GM12878 (cell line): Measurements from ENCODE around the gene TAF10. TPM values are rescaled to one million over a fixed set of nuclear protein-coding genes. Genes with fewer than 3 reads are reported as not detected.
A peak's percentile ranks its signal among the peaks of the same experiment; 100 is the strongest.

Experiments
- ATAC-seq: fragments of 200-7000 bp; cut with Tn5 transposase; 3 replicates; pipeline ENCODE4 v1.9.1; 2020; ENCODE audit warnings: mild to moderate bottlenecking, moderate library complexity
- BruUV-seq: library from RNA; stranded (reverse); fragments of 400-500 nt; replicated peaks from 2 replicates; lab custom pipeline; 2021; lab: Mats Ljungman, UMichigan
- CTCF ChIA-PET: fragments of 300-600 bp; sonication (Branson Sonifier 250); formaldehyde crosslinking; extraction: SDS; loops from one replicate; lab custom pipeline; 2021; ENCODE audit warnings: inconsistent platforms; lab: Yijun Ruan, JAX
- POLR2A ChIA-PET: fragments of 350-600 bp; formaldehyde crosslinking; extraction: SDS; loops from one replicate; lab custom pipeline; 2021; ENCODE audit warnings: inconsistent platforms; lab: Charles Lee
- RAD21 ChIA-PET: fragments of 300-600 bp; sonication (Branson Sonifier 250); formaldehyde crosslinking; loops from one replicate; lab custom pipeline; 2023; ENCODE audit warnings: antibody characterized with exemption; ENCODE audit not compliant: unreplicated experiment; lab: Charles Lee
- SMC1A ChIA-PET: fragments of 300-600 bp; sonication (Branson Sonifier 250); formaldehyde crosslinking; loops from one replicate; lab custom pipeline; 2023; ENCODE audit not compliant: unreplicated experiment, uncharacterized antibody; lab: Charles Lee
- DNase-seq: peaks from one replicate; pipeline ENCODE4 v3.0.0-alpha.2; 2011; ENCODE audit warnings: low read depth, low spot score
- FAIRE-seq: peaks from 3 replicates; lab custom pipeline; 2011; peaks lifted over from hg19 to GRCh38; lab: Jason Lieb, UNC
- H2AFZ ChIP-seq: 2 replicates; pipeline ENCODE4 v1.6.0; 2011; ENCODE audit warnings: low read depth, low read length, control low read depth; ENCODE audit not compliant: control insufficient read depth
- H3K27ac ChIP-seq: 2 replicates; pipeline ENCODE4 v1.5.1; 2011; ENCODE audit warnings: control low read depth; ENCODE audit not compliant: control insufficient read depth, insufficient read depth
- H3K27me3 ChIP-seq, 2 experiments: replicated peaks in 1 of 2; 2 replicates each; pipeline versions ENCODE4 v1.6.0 to v1.6.1; 2011; ENCODE audit warnings: low read length in 1 of 2; ENCODE audit not compliant: control insufficient read depth in 2 of 2, insufficient read depth in 2 of 2
- H3K36me3 ChIP-seq, 2 experiments: 2 replicates each; pipeline ENCODE4 v1.5.1; 2011; ENCODE audit warnings: low read length in 1 of 2; ENCODE audit not compliant: control insufficient read depth in 2 of 2, insufficient read depth in 2 of 2
- H3K4me1 ChIP-seq: 2 replicates; pipeline ENCODE4 v1.6.1; 2011; ENCODE audit warnings: mild to moderate bottlenecking, low read length, moderate library complexity, mixed read lengths; ENCODE audit not compliant: control insufficient read depth, insufficient read depth
- H3K4me2 ChIP-seq: 2 replicates; pipeline ENCODE4 v1.6.0; 2011; ENCODE audit warnings: control low read depth; ENCODE audit not compliant: control insufficient read depth, insufficient read depth
- H3K4me3 ChIP-seq: fragments of 200-600 bp; sonication (generic); 2 replicates; pipeline ENCODE4 v1.5.1; 2016
- H3K79me2 ChIP-seq: 2 replicates; pipeline ENCODE4 v1.6.0; 2011; ENCODE audit warnings: low read length; ENCODE audit not compliant: control insufficient read depth, insufficient read depth
- H3K9ac ChIP-seq: 2 replicates; pipeline ENCODE4 v1.8.0; 2011; ENCODE audit warnings: low read length, control low read depth, mixed read lengths; ENCODE audit not compliant: control insufficient read depth, insufficient read depth
- H3K9me3 ChIP-seq: replicated peaks from 3 replicates; pipeline ENCODE4 v1.5.1; 2011; ENCODE audit warnings: mild to moderate bottlenecking, low read length; ENCODE audit not compliant: control insufficient read depth, insufficient read depth
- H4K20me1 ChIP-seq: 2 replicates; pipeline ENCODE4 v1.6.0; 2011; ENCODE audit not compliant: control insufficient read depth, insufficient read depth
- BHLHE40 ChIP-seq, 2 experiments: fragments of 450-650 bp in 1 of 2; IDR thresholded peaks; 2 replicates each; pipeline ENCODE4 v1.6.1; 2011 to 2017; ENCODE audit warnings: low read depth in 2 of 2, borderline replicate concordance in 1 of 2, improper control_type of control experiment in 1 of 2, low read length in 1 of 2, mild to moderate bottlenecking in 1 of 2
- CTCF ChIP-seq, 3 experiments: IDR thresholded peaks in 2 of 3; conservative IDR thresholded peaks in 1 of 3; 2 replicates each; pipeline ENCODE4 v1.5.1; 2011; ENCODE audit warnings: low read depth in 3 of 3, low read length in 3 of 3, mild to moderate bottlenecking in 3 of 3, control low read depth in 2 of 3, moderate library complexity in 2 of 3, inconsistent platforms in 1 of 3, mixed read lengths in 1 of 3; ENCODE audit not compliant: control insufficient read depth in 2 of 3, insufficient read depth in 1 of 3; ENCODE audit errors: extremely low read depth in 1 of 3
- FOXM1 ChIP-seq: IDR thresholded peaks from 2 replicates; pipeline ENCODE4 v1.6.1; 2012; ENCODE audit warnings: low read depth, mild to moderate bottlenecking, inconsistent platforms, low read length, moderate library complexity
- SUZ12 ChIP-seq: fragments of 200-600 bp; sonication (generic); IDR thresholded peaks from one replicate; pipeline ENCODE4 v1.6.1; 2018; ENCODE audit warnings: antibody characterized with exemption, mild to moderate bottlenecking; ENCODE audit not compliant: unreplicated experiment
- TCF12 ChIP-seq: IDR thresholded peaks from 2 replicates; pipeline ENCODE4 v1.6.1; 2011; ENCODE audit warnings: low read depth, mild to moderate bottlenecking, low read length
- WGBS: methylation state at CpG from one replicate; pipeline ENCODE4 v1.1.6; 2016; ENCODE audit warnings: low lambda C conversion rate; ENCODE audit not compliant: insufficient replicate concordance, insufficient coverage; ENCODE audit errors: missing lambda C conversion rate; 5-methylcytosine and 5-hydroxymethylcytosine counted together
- in situ Hi-C: fragments of 300-500 bp; cut with MboI; formaldehyde crosslinking; loops from 9 replicates; pipeline ENCODE4 v1.14.3; 2018; ENCODE audit warnings: mixed read lengths
- intact Hi-C: fragments of 100-400 bp; cut with micrococcal nuclease; formaldehyde crosslinking; loops from one replicate; pipeline ENCODE4 v1.14.2; 2022; ENCODE audit not compliant: unreplicated experiment
- polyA plus RNA-seq, 11 experiments: library from polyadenylated mRNA; depleted of rRNA in 4 of 11; unstranded in 6 of 11; stranded (reverse) in 5 of 11; fragments of >200 nt; fragmentation: Nextera tagmentation in 4 of 11; fragmentation: Illumina TruSeq in 1 of 11; extraction: Ambion mirVana in 4 of 11; extraction: Trizol in 1 of 11; gene quantifications; 1 replicate in 1 of 11; 2 replicates in 10 of 11; pipeline versions ENCODE4 v1.2.1 to v1.2.3, GENCODE V29; 2011 to 2016; ENCODE audit warnings: inconsistent platforms in 2 of 11, missing spikeins in 2 of 11, low read depth in 1 of 11
- total RNA-seq, 4 experiments: library from RNA; depleted of rRNA in 3 of 4; stranded (reverse); fragments of >200 nt in 3 of 4; fragmentation: Illumina TruSeq in 1 of 4; extraction: Trizol in 1 of 4; gene quantifications; 2 replicates each; pipeline versions ENCODE4 v1.2.1 to v1.2.3, GENCODE V29; 2013 to 2021

The TAF10 gene
- total and polyA plus RNA-seq, 10 of the 15 experiments (the other 5 are each of a cell fraction or from before 2014, with no cell fraction given), result 26.7 to 251 (median 149) TPM

GRCh38 chr11:6622261-6623171 is 10.5 kb upstream of the TAF10 start:
- CTCF ChIA-PET, result interaction anchor here (0.6 to 3.1 kb wide), 4 partner anchors 10 to 116 kb away, joined by 3 to 13 read pairs (median 4); partner anchors contain the start of gene TAF10
- Histone ChIP-seq H2AFZ (no peak overlapping the region), H3K9ac (no peak overlapping the region), H3K27me3 (no peaks in the 10 kb centered on the region), H3K9me3 (no peaks in the 10 kb centered on the region), H3K4me3 (no peak overlapping the region), H3K36me3 (no peaks in the 10 kb centered on the region), H3K4me2 (no peak overlapping the region), H3K27ac (no peak overlapping the region), H4K20me1 (no peaks in the 10 kb centered on the region), H3K4me1 (peaks cover 7% of the 10 kb centered on the region), H3K79me2 (peaks cover 9% of the 10 kb centered on the region)
- ATAC-seq, result no peak
- FAIRE-seq, result no peak
- RAD21 ChIA-PET, result no interaction called here
- intact Hi-C loops, result no loop called here
- SMC1A ChIA-PET, result interaction anchor here (1.1 kb wide), 1 partner anchor 220 kb away, joined by 3 read pairs; no protein-coding TSS in a partner anchor
- DNase-seq, result no peak
- POLR2A ChIA-PET, result interaction anchor here (0.9 to 9.1 kb wide), 2 partner anchors 13 to 18 kb away, joined by 3 to 85 read pairs; partner anchors contain the start of gene TAF10
- 48% methylated on average over 24 of the region's 24 CpGs for WGBS
- in situ Hi-C loops, result no loop called here
- TF ChIP-seq CTCF (IDR thresholded peaks at IDR 0.05 in 2 of 3, conservative IDR thresholded peaks at IDR 0.05 in 1 of 3; ENCODE audit: control insufficient read depth in 2 of 3, extremely low read depth in 1 of 3, insufficient read depth in 1 of 3, low read depth in 3 of 3, low read length in 3 of 3), result no peak
- TF ChIP-seq SUZ12, result no peak
- no peak for TF ChIP-seq FOXM1
- no peak for TF ChIP-seq BHLHE40 (IDR thresholded peaks at IDR 0.05; ENCODE audit: borderline replicate concordance in 1 of 2, low read depth in 2 of 2, low read length in 1 of 2)
- 0 out of 2 replicates have a peak, but pooled peaks have one; percentile 18 for TF ChIP-seq TCF12
- no TSS peak for BruUV-seq
